ENCODE data around the gene B3GAT1.

- TF ChIP-seq LEF1 (IDR thresholded peaks at IDR 0.05; ENCODE audit: borderline replicate concordance) = no peak
- no peak for TF ChIP-seq ZNF384 (IDR thresholded peaks at IDR 0.05)
- no peak for TF ChIP-seq SUZ12 (IDR thresholded peaks at IDR 0.05)
- no peak for TF ChIP-seq BHLHE40 (IDR thresholded peaks at IDR 0.05; ENCODE audit: borderline replicate concordance)
- TF ChIP-seq NFRKB (IDR thresholded peaks at IDR 0.05) = no peak
- TF ChIP-seq ARNT (IDR thresholded peaks at IDR 0.05) = no peak
- TF ChIP-seq SP1 (IDR thresholded peaks at IDR 0.05) = no peak
- TF ChIP-seq ELF4 (IDR thresholded peaks at IDR 0.05) = no peak
- TF ChIP-seq FOXA1 (IDR thresholded peaks at IDR 0.05) = no peak
- TF ChIP-seq FOXM1 (IDR thresholded peaks at IDR 0.05; ENCODE audit: borderline replicate concordance) = no peak
Observed at GRCh38 chr11:134349802-134350355, 62.2 kb downstream of the B3GAT1 start.

All from HEK293T (cell line).